ENCODE measurements around the gene OSCP1.

DNA sequence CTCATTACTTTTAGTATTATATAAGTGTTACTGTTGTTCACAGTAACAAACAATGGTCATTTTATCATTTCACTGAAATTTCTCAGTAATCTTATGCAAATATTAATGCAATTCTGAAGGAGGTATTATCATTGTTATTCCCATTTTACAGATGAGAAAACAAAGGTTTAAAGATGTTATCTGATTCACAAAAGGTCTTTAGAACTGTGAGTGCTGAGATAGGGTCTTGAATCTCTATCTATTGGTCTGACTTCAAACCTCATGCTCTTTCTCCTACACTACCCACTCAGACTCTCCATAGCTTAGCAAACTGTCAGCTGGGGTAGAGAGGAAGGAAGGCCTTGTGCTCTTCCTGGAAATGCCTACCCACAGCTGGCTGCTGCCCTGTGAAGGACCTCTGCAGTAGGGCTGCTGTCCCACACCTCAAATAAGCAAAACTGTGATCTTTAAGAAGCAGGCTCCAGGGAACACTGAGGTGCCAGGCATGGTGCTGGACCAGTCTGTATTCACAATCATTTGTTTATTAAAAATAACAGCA is 6.2 kb upstream of the OSCP1 start:
- no peak for TF ChIP-seq CTCF (IDR thresholded peaks at IDR 0.05; ENCODE audit: extremely low read depth in 1 of 2, insufficient read depth in 1 of 2, low read depth in 1 of 2, low read length in 2 of 2)
- TF ChIP-seq, protein P1, sequence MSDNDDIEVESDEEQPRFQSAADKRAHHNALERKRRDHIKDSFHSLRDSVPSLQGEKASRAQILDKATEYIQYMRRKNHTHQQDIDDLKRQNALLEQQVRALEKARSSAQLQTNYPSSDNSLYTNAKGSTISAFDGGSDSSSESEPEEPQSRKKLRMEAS (IDR thresholded peaks at IDR 0.05; ENCODE audit: insufficient read depth, insufficient read length) = no peak
- no peak for TF ChIP-seq MYC (IDR thresholded peaks at IDR 0.05; ENCODE audit: low read depth, low read length)
- no peak for TF ChIP-seq POLR2AphosphoS5 (IDR thresholded peaks at IDR 0.05; ENCODE audit: insufficient read depth, low read depth, low read length)

Measured in endothelial cell of umbilical vein (primary cell).